ENCODE measurements around the gene CACNA1E. TPM values are rescaled to one million over a fixed set of nuclear protein-coding genes. Genes with fewer than 3 reads are reported as not detected.

Gene CACNA1E
- total RNA-seq, 1 experiment from 2014 or later: 0.45 TPM

DNA sequence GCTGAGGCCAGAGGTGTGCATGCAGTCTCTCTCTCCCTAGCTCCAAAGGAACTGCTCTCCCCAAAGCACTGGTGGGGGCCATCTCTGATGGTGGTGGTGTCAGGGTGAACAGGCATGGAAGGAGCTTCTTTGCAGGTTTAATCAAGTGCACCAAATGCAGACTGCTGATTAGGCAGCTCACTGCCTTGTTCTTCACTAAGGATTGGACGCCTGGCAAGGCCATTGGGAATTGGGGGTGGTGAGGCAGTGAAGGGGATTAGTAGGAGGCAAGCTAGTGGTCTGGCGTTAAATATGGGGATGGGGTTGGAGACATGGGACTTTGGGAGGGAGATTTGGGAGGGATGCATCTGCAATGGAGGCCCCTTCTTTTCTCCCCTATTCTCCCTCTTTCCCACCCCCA lies 1.5 kb downstream of the CACNA1E start:
- H3K9me3 Mint-ChIP-seq (ENCODE audit: unreplicated experiment): no peaks in the 10 kb centered on the region
- Histone ChIP-seq H3K36me3 (ENCODE audit: control insufficient read depth, insufficient read depth, low read length) (no peaks in the 10 kb centered on the region), H3K27me3 (replicated peaks; ENCODE audit: control insufficient read depth, insufficient read depth, low read length) (no peaks in the 10 kb centered on the region), H3K4me3 (ENCODE audit: low read depth, low read length) (no peak overlapping the region), H3K9me3 (no peaks in the 10 kb centered on the region), H3K4me1 (no peaks in the 10 kb centered on the region)
- H3K27me3 Mint-ChIP-seq (ENCODE audit: insufficient read depth, unreplicated experiment): peaks cover 19% of the 10 kb centered on the region
- TF ChIP-seq, protein P1, sequence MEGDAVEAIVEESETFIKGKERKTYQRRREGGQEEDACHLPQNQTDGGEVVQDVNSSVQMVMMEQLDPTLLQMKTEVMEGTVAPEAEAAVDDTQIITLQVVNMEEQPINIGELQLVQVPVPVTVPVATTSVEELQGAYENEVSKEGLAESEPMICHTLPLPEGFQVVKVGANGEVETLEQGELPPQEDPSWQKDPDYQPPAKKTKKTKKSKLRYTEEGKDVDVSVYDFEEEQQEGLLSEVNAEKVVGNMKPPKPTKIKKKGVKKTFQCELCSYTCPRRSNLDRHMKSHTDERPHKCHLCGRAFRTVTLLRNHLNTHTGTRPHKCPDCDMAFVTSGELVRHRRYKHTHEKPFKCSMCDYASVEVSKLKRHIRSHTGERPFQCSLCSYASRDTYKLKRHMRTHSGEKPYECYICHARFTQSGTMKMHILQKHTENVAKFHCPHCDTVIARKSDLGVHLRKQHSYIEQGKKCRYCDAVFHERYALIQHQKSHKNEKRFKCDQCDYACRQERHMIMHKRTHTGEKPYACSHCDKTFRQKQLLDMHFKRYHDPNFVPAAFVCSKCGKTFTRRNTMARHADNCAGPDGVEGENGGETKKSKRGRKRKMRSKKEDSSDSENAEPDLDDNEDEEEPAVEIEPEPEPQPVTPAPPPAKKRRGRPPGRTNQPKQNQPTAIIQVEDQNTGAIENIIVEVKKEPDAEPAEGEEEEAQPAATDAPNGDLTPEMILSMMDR (IDR thresholded peaks at IDR 0.05; ENCODE audit: insufficient read depth in 1 of 2, low read depth in 1 of 2, low read length in 1 of 2, severe bottlenecking in 1 of 2, unreplicated experiment in 1 of 2): no peak
- no peaks in the 10 kb centered on the region for H3K36me3 Mint-ChIP-seq (ENCODE audit: insufficient read depth, unreplicated experiment)
- H3K4me3 Mint-ChIP-seq (ENCODE audit: unreplicated experiment): no peak overlapping the region
- ChIA-PET POLR2A (no interaction called here), CTCF (no interaction called here)
- H3K27ac Mint-ChIP-seq (ENCODE audit: unreplicated experiment): no peak overlapping the region
- peaks cover 7% of the 10 kb centered on the region for H3K4me1 Mint-ChIP-seq (ENCODE audit: low read depth, unreplicated experiment)
- BruUV-seq (replicated peaks): no TSS peak
- intact Hi-C loops (cut with micrococcal nuclease; ENCODE audit: unreplicated experiment): no loop called here
- no peak for DNase-seq

- no peak overlapping the region for H3K4me3 ChIP-seq (ENCODE audit: low read depth, low read length)
- H3K27ac Mint-ChIP-seq (ENCODE audit: unreplicated experiment): no peak overlapping the region
- peaks cover 7% of the 10 kb centered on the region for H3K4me1 Mint-ChIP-seq (ENCODE audit: low read depth, unreplicated experiment)
- no peaks in the 10 kb centered on the region for H3K36me3 ChIP-seq (ENCODE audit: control insufficient read depth, insufficient read depth, low read length)
- H3K9me3 ChIP-seq: no peaks in the 10 kb centered on the region
- TF ChIP-seq, protein P1 (IDR thresholded peaks at IDR 0.05; ENCODE audit: insufficient read depth in 1 of 2, low read depth in 1 of 2, low read length in 1 of 2, severe bottlenecking in 1 of 2, unreplicated experiment in 1 of 2): no peak
- peaks cover 19% of the 10 kb centered on the region for H3K27me3 Mint-ChIP-seq (ENCODE audit: insufficient read depth, unreplicated experiment)
- H3K4me1 ChIP-seq: no peaks in the 10 kb centered on the region
- no peaks in the 10 kb centered on the region for H3K9me3 Mint-ChIP-seq (ENCODE audit: unreplicated experiment)
- BruUV-seq (replicated peaks): no TSS peak
- no peaks in the 10 kb centered on the region for H3K27me3 ChIP-seq (replicated peaks; ENCODE audit: control insufficient read depth, insufficient read depth, low read length)
- DNase-seq: no peak
- no peak overlapping the region for H3K4me3 Mint-ChIP-seq (ENCODE audit: unreplicated experiment)
- no peaks in the 10 kb centered on the region for H3K36me3 Mint-ChIP-seq (ENCODE audit: insufficient read depth, unreplicated experiment)
- intact Hi-C loops (cut with micrococcal nuclease; ENCODE audit: unreplicated experiment): no loop called here
- CTCF ChIA-PET: no interaction called here
- POLR2A ChIA-PET: no interaction called here
These were observed 2.2 kb downstream of the CACNA1E start for GRCh38 chr1:181485287-181486097.

GRCh38 chr1:181486098-181486420 lies 2.7 kb downstream of the CACNA1E start:
- DNase-seq: no peak
- POLR2A ChIA-PET: no interaction called here
- no peaks in the 10 kb centered on the region for H3K36me3 ChIP-seq (ENCODE audit: control insufficient read depth, insufficient read depth, low read length)
- no peaks in the 10 kb centered on the region for H3K27me3 ChIP-seq (replicated peaks; ENCODE audit: control insufficient read depth, insufficient read depth, low read length)
- no peaks in the 10 kb centered on the region for H3K4me1 ChIP-seq
- TF ChIP-seq, protein P1 (IDR thresholded peaks at IDR 0.05; ENCODE audit: insufficient read depth in 1 of 2, low read depth in 1 of 2, low read length in 1 of 2, severe bottlenecking in 1 of 2, unreplicated experiment in 1 of 2): no peak
- intact Hi-C loops (cut with micrococcal nuclease; ENCODE audit: unreplicated experiment): no loop called here
- Mint-ChIP-seq H3K27me3 (ENCODE audit: insufficient read depth, unreplicated experiment) (peaks cover 19% of the 10 kb centered on the region), H3K9me3 (ENCODE audit: unreplicated experiment) (no peaks in the 10 kb centered on the region), H3K27ac (ENCODE audit: unreplicated experiment) (no peak overlapping the region), H3K36me3 (ENCODE audit: insufficient read depth, unreplicated experiment) (no peaks in the 10 kb centered on the region), H3K4me3 (ENCODE audit: unreplicated experiment) (no peak overlapping the region), H3K4me1 (ENCODE audit: low read depth, unreplicated experiment) (peaks cover 5% of the 10 kb centered on the region)
- CTCF ChIA-PET: no interaction called here
- no TSS peak for BruUV-seq (replicated peaks)
- H3K9me3 ChIP-seq: no peaks in the 10 kb centered on the region
- H3K4me3 ChIP-seq (ENCODE audit: low read depth, low read length): no peak overlapping the region
